GM12865 (cell line): ENCODE measurements around the gene LIN9.
"Not testable (repeated sequence)": the region's sequence is repeated elsewhere in the genome, so short reads cannot be mapped to it uniquely, and the experiment has no call there.

ENCODE experiments used
- DNase-seq: peaks from one replicate; pipeline ENCODE4 v3.0.0; 2010; ENCODE audit warnings: low read depth
- H3K4me3 ChIP-seq: 2 replicates; pipeline ENCODE4 v1.5.1; 2011; ENCODE audit warnings: mild to moderate bottlenecking, low read depth, low read length, control low read depth
- TF ChIP-seq, protein P1 (sequence below): IDR thresholded peaks from 2 replicates; pipeline ENCODE4 v1.5.1; 2011; ENCODE audit warnings: low read length, control low read depth, low read depth, inconsistent platforms; ENCODE audit not compliant: insufficient read depth; ENCODE audit errors: missing control alignments

LIN9 gene

DNA sequence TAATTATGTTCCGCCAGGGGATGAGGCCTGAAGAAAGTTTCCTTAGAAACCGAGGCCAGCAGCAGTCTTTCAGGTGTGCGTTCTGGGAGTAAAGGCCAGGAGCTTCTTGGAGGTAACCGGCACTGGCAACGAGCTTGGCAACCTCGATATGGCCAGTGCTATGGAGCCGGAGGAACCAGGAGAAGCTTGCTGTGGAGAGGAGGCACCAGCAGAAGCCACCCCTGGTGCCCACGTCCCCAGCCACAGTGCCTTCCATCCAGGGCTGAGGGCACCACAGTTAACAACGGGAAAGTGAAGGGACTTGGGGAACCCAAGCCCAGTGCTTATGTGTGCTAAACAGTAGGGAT lies 41.5 kb upstream of the LIN9 start:
- H3K4me3 ChIP-seq, result no peak overlapping the region
- TF ChIP-seq, protein P1, sequence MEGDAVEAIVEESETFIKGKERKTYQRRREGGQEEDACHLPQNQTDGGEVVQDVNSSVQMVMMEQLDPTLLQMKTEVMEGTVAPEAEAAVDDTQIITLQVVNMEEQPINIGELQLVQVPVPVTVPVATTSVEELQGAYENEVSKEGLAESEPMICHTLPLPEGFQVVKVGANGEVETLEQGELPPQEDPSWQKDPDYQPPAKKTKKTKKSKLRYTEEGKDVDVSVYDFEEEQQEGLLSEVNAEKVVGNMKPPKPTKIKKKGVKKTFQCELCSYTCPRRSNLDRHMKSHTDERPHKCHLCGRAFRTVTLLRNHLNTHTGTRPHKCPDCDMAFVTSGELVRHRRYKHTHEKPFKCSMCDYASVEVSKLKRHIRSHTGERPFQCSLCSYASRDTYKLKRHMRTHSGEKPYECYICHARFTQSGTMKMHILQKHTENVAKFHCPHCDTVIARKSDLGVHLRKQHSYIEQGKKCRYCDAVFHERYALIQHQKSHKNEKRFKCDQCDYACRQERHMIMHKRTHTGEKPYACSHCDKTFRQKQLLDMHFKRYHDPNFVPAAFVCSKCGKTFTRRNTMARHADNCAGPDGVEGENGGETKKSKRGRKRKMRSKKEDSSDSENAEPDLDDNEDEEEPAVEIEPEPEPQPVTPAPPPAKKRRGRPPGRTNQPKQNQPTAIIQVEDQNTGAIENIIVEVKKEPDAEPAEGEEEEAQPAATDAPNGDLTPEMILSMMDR, result no peak
- no peak for DNase-seq

DNA sequence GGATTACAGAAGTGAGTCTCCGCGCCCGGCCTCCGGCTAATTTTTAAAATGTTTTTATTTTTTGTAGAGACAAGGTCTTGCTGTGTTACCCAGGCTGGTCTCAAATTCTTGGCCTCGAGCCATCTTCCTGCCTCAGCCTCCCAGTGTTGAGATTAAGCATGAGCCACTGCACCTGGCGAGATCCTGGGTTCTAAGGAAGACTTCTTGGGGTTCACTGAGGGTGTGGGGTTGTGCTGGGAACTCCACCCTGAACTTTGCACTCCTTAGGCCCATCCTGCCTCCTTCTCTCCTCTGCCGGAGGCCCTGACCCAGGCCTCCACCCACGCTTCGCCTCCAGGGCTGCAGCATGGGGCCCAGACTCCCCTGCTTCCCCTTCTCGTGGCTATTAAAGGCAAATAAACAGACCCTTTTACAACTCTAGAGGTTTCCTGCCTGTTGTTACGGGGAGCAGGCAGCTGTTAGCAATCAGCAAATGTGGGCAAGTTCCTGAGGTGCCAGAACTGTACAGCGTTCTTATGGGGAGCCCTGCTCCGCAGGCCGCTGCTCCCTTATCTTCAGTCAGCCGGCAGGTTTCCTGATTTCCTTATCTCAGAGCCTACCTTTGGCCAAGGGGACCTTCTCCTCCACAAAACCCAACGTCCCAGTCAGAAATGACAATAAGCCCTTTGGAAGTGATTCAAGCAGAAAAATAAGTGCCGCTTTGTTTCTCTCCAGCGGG lies 41.0 kb upstream of the LIN9 start:
- no peak overlapping the region for H3K4me3 ChIP-seq
- TF ChIP-seq, protein P1, result no peak
- DNase-seq, result peak; percentile 18

DNA sequence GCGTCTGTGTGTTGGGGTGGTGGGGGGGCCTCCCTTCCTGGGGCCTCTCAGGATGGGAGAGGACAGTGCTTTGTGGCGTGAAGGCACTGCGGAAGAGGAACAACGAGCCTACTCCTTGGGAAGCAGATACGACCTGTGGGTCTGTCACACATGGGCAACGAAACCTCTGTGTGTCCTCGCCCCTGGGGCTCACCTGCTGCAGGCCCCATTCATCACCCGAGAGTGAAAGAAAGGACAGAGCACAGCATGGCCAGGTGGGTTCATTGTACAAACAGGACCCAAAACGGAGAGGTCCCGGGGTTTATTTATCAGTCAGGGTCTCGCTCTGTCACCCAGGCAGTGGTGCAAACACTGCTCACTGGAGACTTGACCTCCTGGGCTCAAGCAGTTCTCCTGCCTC lies 40.1 kb upstream of the LIN9 start:
- no peak for DNase-seq
- H3K4me3 ChIP-seq, result no peak overlapping the region
- TF ChIP-seq, protein P1, result no peak

DNA sequence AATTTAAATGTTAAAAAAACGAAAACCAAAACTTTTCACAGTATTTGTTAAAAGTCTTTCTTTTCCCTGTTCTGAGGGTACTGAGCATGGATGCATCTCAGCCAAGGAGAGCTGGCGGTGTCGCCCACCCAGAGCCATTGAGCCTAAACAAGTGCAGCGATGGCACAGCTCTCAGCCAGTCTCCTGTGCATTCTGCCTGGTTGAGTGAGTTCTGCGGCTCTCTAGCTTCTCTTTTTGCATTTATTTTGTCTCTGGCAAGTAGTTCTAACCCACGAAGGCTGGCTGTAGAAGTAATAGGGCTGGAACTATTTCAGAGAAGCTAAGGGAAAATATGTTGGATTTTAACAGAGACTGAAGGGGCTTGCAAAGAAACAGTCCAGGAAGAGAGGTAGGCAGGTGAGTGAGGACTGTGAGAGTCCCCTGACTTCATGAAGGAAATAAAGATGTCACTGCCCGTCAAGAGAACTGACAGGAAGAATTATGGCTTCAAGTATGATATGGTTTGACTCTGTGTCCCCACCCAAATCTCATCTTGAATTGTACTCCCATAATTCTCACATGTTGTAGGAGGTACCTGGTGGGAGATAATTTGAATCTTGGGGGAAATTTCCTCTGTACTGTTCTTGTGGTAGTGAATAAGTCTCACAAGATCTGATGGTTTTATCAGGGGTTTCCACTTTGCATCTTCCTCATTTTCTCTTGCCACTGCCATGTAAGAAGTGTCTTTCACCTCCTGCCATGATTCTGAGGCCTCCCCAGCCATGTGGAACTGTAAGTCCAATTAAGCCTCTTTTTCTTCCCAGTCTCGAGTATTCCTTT lies 35.7 kb upstream of the LIN9 start:
- H3K4me3 ChIP-seq, result no peak overlapping the region
- TF ChIP-seq, protein P1, result no peak
- DNase-seq, result no peak

DNA sequence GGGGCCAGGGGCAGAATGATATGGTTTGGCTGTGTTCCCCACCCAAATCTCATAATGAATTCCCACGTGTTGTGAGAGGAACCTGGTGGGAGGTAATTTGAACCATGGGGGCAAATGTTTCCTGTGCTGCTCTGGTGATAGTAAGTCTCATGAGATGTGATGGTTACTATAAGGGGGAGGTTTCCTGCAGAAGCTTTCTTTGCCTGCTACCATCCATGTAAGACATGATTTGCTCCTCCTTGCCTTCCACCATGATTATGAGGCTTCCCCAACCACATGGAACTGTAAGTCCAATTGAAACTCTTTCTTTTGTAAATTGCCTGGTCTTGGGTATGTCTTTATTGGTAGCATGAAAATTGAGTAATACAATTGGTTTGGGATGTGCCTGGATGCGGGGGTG lies 33.7 kb upstream of the LIN9 start:
- TF ChIP-seq, protein P1, result no peak
- no peak overlapping the region for H3K4me3 ChIP-seq
- DNase-seq, result no peak

DNA sequence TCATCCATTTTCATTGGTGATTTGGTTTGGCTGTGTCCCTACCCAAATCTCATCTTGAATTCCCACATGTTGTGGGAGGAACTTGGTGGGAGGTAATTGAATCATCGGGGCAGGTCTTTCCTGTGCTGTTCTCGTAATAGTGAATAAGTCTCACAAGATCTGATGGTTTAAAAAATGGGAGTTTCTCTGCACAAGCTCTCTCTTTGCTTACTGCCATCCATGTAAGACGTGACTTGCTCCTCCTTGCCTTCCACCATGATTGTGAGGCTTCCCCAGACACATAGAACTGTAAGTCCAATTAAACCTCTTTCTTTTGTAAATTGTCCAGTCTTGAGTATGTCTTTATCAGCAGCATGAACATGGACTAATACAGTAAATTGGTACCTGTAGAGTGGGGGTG lies 31.1 kb upstream of the LIN9 start:
- not testable (repeated sequence) for DNase-seq

DNA sequence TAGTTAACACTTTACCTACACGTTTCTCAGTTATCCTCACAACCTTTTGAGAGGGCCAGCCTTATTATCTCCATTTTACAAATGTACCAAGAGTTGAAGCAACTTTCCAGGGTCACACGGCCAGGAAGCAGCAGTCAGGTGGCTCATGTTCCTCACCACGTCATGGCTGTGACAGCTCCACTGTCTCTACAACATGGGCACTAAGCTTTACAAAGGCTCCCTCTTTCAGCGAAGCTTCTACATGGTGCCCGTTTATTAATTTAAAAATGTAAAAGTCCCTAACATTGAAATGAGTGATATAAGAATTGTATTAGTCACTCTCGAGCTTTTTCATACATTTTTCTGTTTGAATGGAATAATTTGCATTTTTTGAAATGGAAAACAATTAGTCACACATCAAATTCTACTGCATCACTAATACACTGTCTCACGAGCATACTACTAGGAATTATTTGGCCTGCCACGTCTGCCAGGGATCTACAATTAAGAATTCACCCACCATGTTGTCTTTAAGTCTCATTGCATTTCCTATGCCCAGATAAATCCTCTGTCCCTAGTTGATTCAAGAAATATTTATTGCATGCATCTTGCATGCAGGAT lies 28.4 kb upstream of the LIN9 start:
- H3K4me3 ChIP-seq, result no peak overlapping the region
- DNase-seq, result no peak
- TF ChIP-seq, protein P1, result no peak

More for the DNA sequence above, 31.1 kb upstream of the LIN9 start:
- not testable (repeated sequence) for H3K4me3 ChIP-seq
